ENCODE data around the gene EIF3K.

DNA sequence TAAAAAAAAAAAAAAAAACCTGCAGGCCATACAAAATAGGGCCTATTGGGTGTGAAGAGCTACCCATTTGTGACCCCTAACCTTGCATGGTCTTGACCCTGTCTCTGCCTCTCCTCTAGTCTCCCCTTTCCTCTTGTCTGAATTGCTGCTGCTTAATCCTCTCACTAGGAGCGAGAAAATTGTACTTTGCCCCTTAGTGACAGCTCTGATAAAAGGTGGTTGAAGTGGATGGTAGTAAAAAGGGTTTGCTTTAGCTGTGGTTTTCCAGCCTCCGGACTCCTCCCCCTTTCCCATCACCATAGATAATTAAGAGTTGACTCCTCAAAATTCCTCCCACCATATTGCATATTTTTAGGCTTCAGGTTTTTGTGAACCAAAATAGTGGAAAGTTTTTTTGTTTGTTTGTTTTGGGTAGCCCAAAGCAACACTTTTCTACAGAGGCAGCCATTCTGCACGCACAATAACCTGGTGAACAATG lies 52.0 kb downstream of the EIF3K start:
- TF ChIP-seq ESRRA (IDR thresholded peaks at IDR 0.05; ENCODE audit: low read length): no peak
- no peak for TF ChIP-seq TCF7 (IDR thresholded peaks at IDR 0.05; ENCODE audit: borderline replicate concordance)
- TF ChIP-seq RFX5 (IDR thresholded peaks at IDR 0.05; ENCODE audit: low read depth, low read length): no peak
- TF ChIP-seq, protein P1, sequence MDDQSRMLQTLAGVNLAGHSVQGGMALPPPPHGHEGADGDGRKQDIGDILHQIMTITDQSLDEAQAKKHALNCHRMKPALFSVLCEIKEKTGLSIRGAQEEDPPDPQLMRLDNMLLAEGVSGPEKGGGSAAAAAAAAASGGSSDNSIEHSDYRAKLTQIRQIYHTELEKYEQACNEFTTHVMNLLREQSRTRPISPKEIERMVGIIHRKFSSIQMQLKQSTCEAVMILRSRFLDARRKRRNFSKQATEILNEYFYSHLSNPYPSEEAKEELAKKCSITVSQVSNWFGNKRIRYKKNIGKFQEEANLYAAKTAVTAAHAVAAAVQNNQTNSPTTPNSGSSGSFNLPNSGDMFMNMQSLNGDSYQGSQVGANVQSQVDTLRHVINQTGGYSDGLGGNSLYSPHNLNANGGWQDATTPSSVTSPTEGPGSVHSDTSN (IDR thresholded peaks at IDR 0.05; ENCODE audit: insufficient replicate concordance, low read depth, low read length): no peak
- TF ChIP-seq RAD51 (IDR thresholded peaks at IDR 0.05): no peak
- TF ChIP-seq, protein P2, sequence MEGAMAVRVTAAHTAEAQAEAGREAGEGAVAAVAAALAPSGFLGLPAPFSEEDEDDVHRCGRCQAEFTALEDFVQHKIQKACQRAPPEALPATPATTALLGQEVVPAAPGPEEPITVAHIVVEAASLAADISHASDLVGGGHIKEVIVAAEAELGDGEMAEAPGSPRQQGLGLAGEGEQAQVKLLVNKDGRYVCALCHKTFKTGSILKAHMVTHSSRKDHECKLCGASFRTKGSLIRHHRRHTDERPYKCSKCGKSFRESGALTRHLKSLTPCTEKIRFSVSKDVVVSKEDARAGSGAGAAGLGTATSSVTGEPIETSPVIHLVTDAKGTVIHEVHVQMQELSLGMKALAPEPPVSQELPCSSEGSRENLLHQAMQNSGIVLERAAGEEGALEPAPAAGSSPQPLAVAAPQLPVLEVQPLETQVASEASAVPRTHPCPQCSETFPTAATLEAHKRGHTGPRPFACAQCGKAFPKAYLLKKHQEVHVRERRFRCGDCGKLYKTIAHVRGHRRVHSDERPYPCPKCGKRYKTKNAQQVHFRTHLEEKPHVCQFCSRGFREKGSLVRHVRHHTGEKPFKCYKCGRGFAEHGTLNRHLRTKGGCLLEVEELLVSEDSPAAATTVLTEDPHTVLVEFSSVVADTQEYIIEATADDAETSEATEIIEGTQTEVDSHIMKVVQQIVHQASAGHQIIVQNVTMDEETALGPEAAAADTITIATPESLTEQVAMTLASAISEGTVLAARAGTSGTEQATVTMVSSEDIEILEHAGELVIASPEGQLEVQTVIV (IDR thresholded peaks at IDR 0.05; ENCODE audit: borderline replicate concordance, partially characterized antibody): no peak
- TF ChIP-seq SREBF2 (IDR thresholded peaks at IDR 0.05; ENCODE audit: low read length): no peak
- TF ChIP-seq DPF2 (IDR thresholded peaks at IDR 0.05): no peak
- TF ChIP-seq BRCA1 (IDR thresholded peaks at IDR 0.05; ENCODE audit: low read depth, low read length): no peak
- TF ChIP-seq NFYB (IDR thresholded peaks at IDR 0.05; ENCODE audit: insufficient read depth, low read depth, low read length): no peak
- no peak for TF ChIP-seq EP300 (IDR thresholded peaks at IDR 0.05; ENCODE audit: borderline replicate concordance in 1 of 2, control insufficient read depth in 1 of 2, low read depth in 2 of 2, low read length in 2 of 2)
- no peak for TF ChIP-seq SUZ12 (IDR thresholded peaks at IDR 0.05; ENCODE audit: unreplicated experiment)
- TF ChIP-seq CEBPB (IDR thresholded peaks at IDR 0.05; ENCODE audit: borderline replicate concordance in 1 of 2, low read depth in 2 of 2, low read length in 2 of 2): no peak

Measured in GM12878 (cell line).